Neutrophil (primary cell): ENCODE data around the gene NECAP2.

ENCODE experiments used
- H3K27ac ChIP-seq: fragments of 200-600 bp; sonication (generic); 2 replicates; pipeline ENCODE4 v1.5.1; 2016; ENCODE audit warnings: mild to moderate bottlenecking, moderate library complexity
- H3K27me3 ChIP-seq: fragments of 200-600 bp; sonication (generic); 2 replicates; pipeline ENCODE4 v1.6.0; 2016; ENCODE audit warnings: mild to moderate bottlenecking
- H3K36me3 ChIP-seq: fragments of 200-600 bp; sonication (generic); 2 replicates; pipeline ENCODE4 v1.5.1; 2017
- H3K4me1 ChIP-seq, 2 experiments: fragments of 200-600 bp in 1 of 2; sonication (generic) in 1 of 2; 1 replicate in 1 of 2; 2 replicates in 1 of 2; pipeline versions ENCODE4 v1.5.1 to v1.6.1; 2013 to 2016; ENCODE audit warnings: low read depth in 1 of 2, low read length in 1 of 2, mild to moderate bottlenecking in 1 of 2, moderate library complexity in 1 of 2; ENCODE audit not compliant: control insufficient read depth in 1 of 2, insufficient read depth in 1 of 2
- H3K4me3 ChIP-seq, 2 experiments: fragments of 200-600 bp in 1 of 2; sonication (generic) in 1 of 2; 1 replicate in 1 of 2; 2 replicates in 1 of 2; pipeline ENCODE4 v1.5.1; 2013 to 2016; ENCODE audit warnings: low read depth in 1 of 2, low read length in 1 of 2, mild to moderate bottlenecking in 1 of 2, moderate library complexity in 1 of 2
- H3K9me3 ChIP-seq: fragments of 200-600 bp; sonication (generic); 2 replicates; pipeline ENCODE4 v1.5.1; 2016
- CTCF ChIP-seq: fragments of 200-600 bp; sonication (generic); IDR thresholded peaks from 2 replicates; pipeline ENCODE4 v1.5.1; 2016; ENCODE audit warnings: antibody characterized with exemption

The NECAP2 gene

GRCh38 chr1:16434007-16434406 lies 6.5 kb upstream of the NECAP2 start:
- Histone ChIP-seq H3K9me3 (no peaks in the 10 kb centered on the region), H3K36me3 (no peaks in the 10 kb centered on the region), H3K27ac (no peak overlapping the region), H3K4me1 (no peaks in the 10 kb centered on the region), H3K4me3 (no peak overlapping the region), H3K27me3 (no peaks in the 10 kb centered on the region)
- TF ChIP-seq CTCF, result no peak

GRCh38 chr1:16434501-16434900 lies 6.0 kb upstream of the NECAP2 start:
- Histone ChIP-seq H3K27ac (no peak overlapping the region), H3K4me3 (no peak overlapping the region), H3K9me3 (no peaks in the 10 kb centered on the region), H3K4me1 (peaks cover 0 to under 1% of the 10 kb centered on the region in 2 experiments), H3K27me3 (no peaks in the 10 kb centered on the region), H3K36me3 (no peaks in the 10 kb centered on the region)
- TF ChIP-seq CTCF, result no peak

GRCh38 chr1:16436946-16437474 lies 3.5 kb upstream of the NECAP2 start, which contains the start of gene SPATA21:
SPATA21 (minus strand) TSS chr1:16437424; CDS start chr1:16431371, 6,053 bp downstream.
- H3K4me3 ChIP-seq, result no peak within 1 kb of the TSS
- H3K27me3 ChIP-seq, result no peaks in the 10 kb centered on the region
- TF ChIP-seq CTCF, result no peak
- no peaks in the 10 kb centered on the region for H3K9me3 ChIP-seq
- H3K27ac ChIP-seq, result no peak within 1 kb of the TSS
- H3K36me3 ChIP-seq, result no peaks in the 10 kb centered on the region
- peaks cover 18 to 20% of the 10 kb centered on the region in 2 experiments for H3K4me1 ChIP-seq

GRCh38 chr1:16438516-16438915 lies 2.0 kb upstream of the NECAP2 start:
- H3K27ac ChIP-seq, result no peak overlapping the region
- TF ChIP-seq CTCF, result no peak

GRCh38 chr1:16438924-16439323 lies 1.6 kb upstream of the NECAP2 start:
- H3K27ac ChIP-seq, result no peak overlapping the region
- H3K9me3 ChIP-seq, result no peaks in the 10 kb centered on the region
- TF ChIP-seq CTCF, result no peak
- no peaks in the 10 kb centered on the region for H3K27me3 ChIP-seq
- no peak overlapping the region for H3K4me3 ChIP-seq
- peaks cover 18 to 20% of the 10 kb centered on the region in 2 experiments for H3K4me1 ChIP-seq
- H3K36me3 ChIP-seq, result peaks cover 10% of the 10 kb centered on the region

More at GRCh38 chr1:16438516-16438915, 2.0 kb upstream of the NECAP2 start:
- Histone ChIP-seq H3K4me1 (peaks cover 18 to 20% of the 10 kb centered on the region in 2 experiments), H3K36me3 (peaks cover 6% of the 10 kb centered on the region), H3K9me3 (no peaks in the 10 kb centered on the region), H3K27me3 (no peaks in the 10 kb centered on the region), H3K4me3 (no peak overlapping the region)
